B cell (primary cell): Measurements from ENCODE around the gene MC5R. TPM values are rescaled to one million over a fixed set of nuclear protein-coding genes. Genes with fewer than 3 reads are reported as not detected.

Experiments used
- ATAC-seq: fragments of 200-7000 bp; cut with Tn5 transposase; one replicate; pipeline ENCODE4 v1.10.0; 2021; ENCODE audit warnings: low read depth, mild to moderate bottlenecking, moderate number of reproducible peaks, moderate library complexity
- CTCF ChIA-PET: fragments of 350-600 bp; sonication (Branson Sonifier 250); formaldehyde crosslinking; loops from one replicate; lab custom pipeline; 2021; ENCODE audit warnings: antibody characterized with exemption, inconsistent platforms; lab: Charles Lee
- POLR2A ChIA-PET: fragments of 350-600 bp; sonication (Branson Sonifier 250); formaldehyde crosslinking; loops from one replicate; lab custom pipeline; 2021; ENCODE audit warnings: antibody characterized with exemption; lab: Charles Lee
- DNase-seq: peaks from one replicate; pipeline ENCODE4 v3.0.0; 2013
- H2AFZ ChIP-seq: 2 replicates; pipeline ENCODE4 v1.6.1; 2012; ENCODE audit warnings: mild to moderate bottlenecking, low read depth, low read length; ENCODE audit not compliant: insufficient read depth, poor library complexity, severe bottlenecking
- H3K27ac ChIP-seq, 2 donors: 1 replicate in 1 of 2; 2 replicates in 1 of 2; pipeline ENCODE4 v1.5.1; 2012 to 2013; ENCODE audit warnings: low read length in 2 of 2, mild to moderate bottlenecking in 2 of 2, moderate library complexity in 1 of 2
- H3K27me3 ChIP-seq, 4 experiments: fragments of 200-600 bp in 1 of 4; sonication (generic) in 1 of 4; replicated peaks in 1 of 4; 1 replicate in 2 of 4; 2 replicates in 2 of 4; pipeline versions ENCODE4 v1.6.1 to v1.7.0; 2013 to 2016; ENCODE audit warnings: low read length in 3 of 4, mild to moderate bottlenecking in 2 of 4, mixed read lengths in 1 of 4, moderate library complexity in 1 of 4; ENCODE audit not compliant: insufficient read depth in 4 of 4, control insufficient read depth in 3 of 4; ENCODE audit errors: control extremely low read depth in 1 of 4
- H3K36me3 ChIP-seq, 2 experiments: replicated peaks in 1 of 2; 1 replicate in 1 of 2; 2 replicates in 1 of 2; pipeline versions ENCODE4 v1.6.1 to v1.7.1; 2013; ENCODE audit warnings: low read length in 1 of 2; ENCODE audit not compliant: insufficient read depth in 2 of 2, control insufficient read depth in 1 of 2; ENCODE audit errors: control extremely low read depth in 1 of 2, extremely low read depth in 1 of 2
- H3K4me1 ChIP-seq, 2 donors: fragments of 200-600 bp in 1 of 2; sonication (generic) in 1 of 2; 1 replicate in 1 of 2; 2 replicates in 1 of 2; pipeline versions ENCODE4 v1.5.1 to v1.6.1; 2013 to 2017; ENCODE audit warnings: low read length in 2 of 2; ENCODE audit not compliant: control insufficient read depth in 2 of 2, insufficient read depth in 2 of 2
- H3K4me2 ChIP-seq: replicated peaks from 2 replicates; pipeline ENCODE3; 2012; ENCODE audit warnings: mild to moderate bottlenecking, low read depth, low read length; ENCODE audit not compliant: poor library complexity, severe bottlenecking
- H3K4me3 ChIP-seq, 5 experiments: fragments of 200-600 bp in 1 of 5; sonication (generic) in 1 of 5; 1 replicate in 3 of 5; 2 replicates in 2 of 5; pipeline versions ENCODE4 v1.5.1 to v1.7.0; 2011 to 2016; ENCODE audit warnings: low read length in 4 of 5, mild to moderate bottlenecking in 4 of 5, low read depth in 2 of 5, control low read depth in 1 of 5, moderate library complexity in 1 of 5; ENCODE audit not compliant: insufficient read depth in 1 of 5; ENCODE audit errors: control extremely low read depth in 1 of 5, extremely low read depth in 1 of 5
- H3K79me2 ChIP-seq: fragments of 200-600 bp; sonication (generic); one replicate; pipeline ENCODE4 v1.6.0; 2016; ENCODE audit warnings: low read length; ENCODE audit not compliant: control insufficient read depth, insufficient read depth
- H3K9ac ChIP-seq: fragments of 200-600 bp; sonication (generic); 2 replicates; pipeline ENCODE4 v1.6.1; 2017; ENCODE audit warnings: mild to moderate bottlenecking, low read length, moderate library complexity
- H3K9me3 ChIP-seq, 3 donors: one replicate each; pipeline versions ENCODE4 v1.6.1 to v1.7.1; 2013; ENCODE audit warnings: low read length in 2 of 3; ENCODE audit not compliant: control insufficient read depth in 2 of 3, insufficient read depth in 1 of 3; ENCODE audit errors: control extremely low read depth in 1 of 3
- H4K20me1 ChIP-seq: 2 replicates; pipeline ENCODE4 v1.6.0; 2012; ENCODE audit warnings: mild to moderate bottlenecking, low read length; ENCODE audit not compliant: insufficient read depth, control insufficient read depth, poor library complexity, severe bottlenecking
- H3K27ac Mint-ChIP-seq: one replicate; pipeline ENCODE4 v1.8.0; 2021; ENCODE audit warnings: mixed read lengths
- H3K27me3 Mint-ChIP-seq: one replicate; pipeline ENCODE4 v1.8.0; 2021; ENCODE audit warnings: mixed read lengths
- H3K4me1 Mint-ChIP-seq: one replicate; pipeline ENCODE4 v1.8.0; 2021; ENCODE audit warnings: mixed read lengths
- H3K4me3 Mint-ChIP-seq: one replicate; pipeline ENCODE4 v1.8.0; 2021; ENCODE audit warnings: mixed read lengths
- H3K9me3 Mint-ChIP-seq: one replicate; pipeline ENCODE4 v1.8.0; 2022; ENCODE audit warnings: mixed read lengths; ENCODE audit not compliant: insufficient read depth
- CTCF ChIP-seq: fragments of 200-600 bp; IDR thresholded peaks from one replicate; pipeline ENCODE4 v1.8.0; 2022; ENCODE audit warnings: antibody characterized with exemption, mild to moderate bottlenecking
- EZH2 ChIP-seq: IDR thresholded peaks from 2 replicates; pipeline ENCODE4 v1.6.1; 2012; ENCODE audit warnings: borderline replicate concordance, low read depth, mild to moderate bottlenecking, moderate library complexity, low read length; ENCODE audit not compliant: insufficient read depth, poor library complexity, severe bottlenecking
- WGBS: methylation state at CpG from one replicate; pipeline ENCODE4 v1.1.5; 2013; ENCODE audit warnings: missing lambda C conversion rate; ENCODE audit not compliant: insufficient coverage; 5-methylcytosine and 5-hydroxymethylcytosine counted together
- intact Hi-C: fragments of 100-400 bp; cut with micrococcal nuclease; formaldehyde crosslinking; loops from one replicate; pipeline ENCODE4 v1.10.0; 2022
- polyA plus RNA-seq: library from polyadenylated mRNA; depleted of rRNA; stranded (reverse); fragments of >200 nt; gene quantifications from 2 replicates; pipeline ENCODE4 v1.2.3, GENCODE V29; 2012
- total RNA-seq, 2 donors: library from RNA; stranded (reverse); fragments of 120-200 nt in 1 of 2; gene quantifications; 1 replicate in 1 of 2; 2 replicates in 1 of 2; pipeline versions ENCODE4 v1.2.3 to v1.2.4, GENCODE V29; 2013 to 2022

MC5R gene
- total and polyA plus RNA-seq, 2 donors (not counting 1 experiment from before 2014, with no cell fraction given) = not detected

- CTCF ChIA-PET = interaction anchor here (1.6 kb wide), 1 partner anchor 16 kb away, joined by 8 read pairs; no protein-coding TSS in a partner anchor
These were observed 27.4 kb upstream of the MC5R start for GRCh38 chr18:13796515-13796914.

More at GRCh38 chr18:13796515-13796914, 27.4 kb upstream of the MC5R start:
- H3K9ac ChIP-seq = no peak overlapping the region
- H3K27me3 ChIP-seq = peaks cover 0 to 24% (median 11%) of the 10 kb centered on the region in 4 experiments
- H4K20me1 ChIP-seq = no peaks in the 10 kb centered on the region
- peaks cover 0 to 6% (median 0%) of the 10 kb centered on the region in 3 donors for H3K9me3 ChIP-seq
- peaks cover 4% of the 10 kb centered on the region for H3K4me1 Mint-ChIP-seq
- no peak overlapping the region for H3K4me3 Mint-ChIP-seq
- DNase-seq (no peak), ATAC-seq (no peak)
- H3K4me1 ChIP-seq = peaks cover 8 to 9% of the 10 kb centered on the region in 2 donors
- no peak overlapping the region for H3K27ac Mint-ChIP-seq
- H3K27me3 Mint-ChIP-seq = peaks cover 42% of the 10 kb centered on the region
- intact Hi-C loops = no loop called here
- 86% methylated on average over 13 of the region's 14 CpGs for WGBS
- no peak overlapping the region for H3K27ac ChIP-seq
- no peaks in the 10 kb centered on the region for H3K9me3 Mint-ChIP-seq
- no peaks in the 10 kb centered on the region for H3K79me2 ChIP-seq
- H3K36me3 ChIP-seq = no peaks in the 10 kb centered on the region
- H3K4me3 ChIP-seq = no peak overlapping the region
- POLR2A ChIA-PET = no interaction called here
- no peak overlapping the region for H3K4me2 ChIP-seq
- no peak overlapping the region for H2AFZ ChIP-seq
- no peak for TF ChIP-seq CTCF
- no peak for TF ChIP-seq EZH2
